Activated CD8-positive, alpha-beta T cell treated with anti-CD3 and anti-CD28 coated beads, Interleukin-2, amount 10 ng/mL, durations not matched to agents 7 days and 5 days (primary cell): ENCODE data around the gene ZNF541. TPM values are rescaled to one million over a fixed set of nuclear protein-coding genes. Genes with fewer than 3 reads are reported as not detected.
A peak's percentile ranks its signal among the peaks of the same experiment; 100 is the strongest.

Source experiments
- ATAC-seq: fragments of 150-1000 bp; cut with Tn5 transposase; one replicate; pipeline ENCODE4 v1.10.0; 2021; ENCODE audit warnings: moderate library complexity
- CTCF ChIA-PET: fragments of 350-600 bp; sonication (Branson Sonifier 250); formaldehyde crosslinking; loops from one replicate; lab custom pipeline; 2021; ENCODE audit warnings: antibody characterized with exemption; lab: Charles Lee
- POLR2A ChIA-PET: fragments of 350-600 bp; sonication (Branson Sonifier 250); formaldehyde crosslinking; loops from one replicate; lab custom pipeline; 2021; ENCODE audit warnings: antibody characterized with exemption; lab: Charles Lee
- DNase-seq: peaks from one replicate; pipeline ENCODE4 v3.0.0-alpha.2; 2020
- H3K27ac Mint-ChIP-seq: one replicate; pipeline ENCODE4 v1.8.0; 2021; ENCODE audit warnings: mild to moderate bottlenecking, mixed read lengths
- H3K27me3 Mint-ChIP-seq: one replicate; pipeline ENCODE4 v1.8.0; 2021; ENCODE audit warnings: low read depth, mixed read lengths
- H3K36me3 Mint-ChIP-seq: one replicate; pipeline ENCODE4 v1.8.0; 2021; ENCODE audit warnings: low read depth, mixed read lengths
- H3K4me1 Mint-ChIP-seq: one replicate; pipeline ENCODE4 v1.8.0; 2021; ENCODE audit warnings: low read depth, mixed read lengths
- H3K4me3 Mint-ChIP-seq: one replicate; pipeline ENCODE4 v1.8.0; 2021; ENCODE audit warnings: mild to moderate bottlenecking, mixed read lengths
- H3K9me3 Mint-ChIP-seq: one replicate; pipeline ENCODE4 v1.8.0; 2022; ENCODE audit warnings: mixed read lengths; ENCODE audit not compliant: insufficient read depth
- total RNA-seq, 2 experiments: library from RNA; stranded (reverse); gene quantifications; one replicate each; pipeline ENCODE4 v1.2.3, GENCODE V29; 2021

Gene ZNF541
- total RNA-seq, 2 experiments from 2014 or later = 0.10 to 0.13 TPM

DNA sequence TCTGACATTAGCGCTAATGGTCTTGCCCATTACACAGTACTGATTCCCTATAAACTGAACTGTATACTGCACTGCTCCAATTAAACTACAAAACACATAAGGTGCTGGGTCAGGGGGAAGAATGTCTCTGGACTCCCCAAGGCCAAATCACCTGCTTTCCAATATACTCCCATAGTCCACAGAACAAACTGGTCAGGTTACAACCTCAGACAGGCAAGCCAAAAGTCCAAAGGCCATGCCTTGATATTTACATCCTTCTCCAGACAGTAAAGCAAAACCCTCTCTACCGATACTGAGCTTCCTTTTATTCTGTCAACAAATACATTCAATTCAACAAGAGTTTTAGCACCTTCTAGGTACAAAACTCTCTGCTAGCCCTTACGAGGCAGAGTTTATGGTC lies 8.9 kb downstream of the ZNF541 start:
- Mint-ChIP-seq H3K9me3 (no peaks in the 10 kb centered on the region), H3K27ac (no peak overlapping the region), H3K4me3 (no peak overlapping the region), H3K36me3 (no peaks in the 10 kb centered on the region), H3K4me1 (peaks cover 10% of the 10 kb centered on the region), H3K27me3 (peaks cover 19% of the 10 kb centered on the region)
- ChIA-PET POLR2A (no interaction called here), CTCF (no interaction called here)
- ATAC-seq (no peak), DNase-seq (no peak)

DNA sequence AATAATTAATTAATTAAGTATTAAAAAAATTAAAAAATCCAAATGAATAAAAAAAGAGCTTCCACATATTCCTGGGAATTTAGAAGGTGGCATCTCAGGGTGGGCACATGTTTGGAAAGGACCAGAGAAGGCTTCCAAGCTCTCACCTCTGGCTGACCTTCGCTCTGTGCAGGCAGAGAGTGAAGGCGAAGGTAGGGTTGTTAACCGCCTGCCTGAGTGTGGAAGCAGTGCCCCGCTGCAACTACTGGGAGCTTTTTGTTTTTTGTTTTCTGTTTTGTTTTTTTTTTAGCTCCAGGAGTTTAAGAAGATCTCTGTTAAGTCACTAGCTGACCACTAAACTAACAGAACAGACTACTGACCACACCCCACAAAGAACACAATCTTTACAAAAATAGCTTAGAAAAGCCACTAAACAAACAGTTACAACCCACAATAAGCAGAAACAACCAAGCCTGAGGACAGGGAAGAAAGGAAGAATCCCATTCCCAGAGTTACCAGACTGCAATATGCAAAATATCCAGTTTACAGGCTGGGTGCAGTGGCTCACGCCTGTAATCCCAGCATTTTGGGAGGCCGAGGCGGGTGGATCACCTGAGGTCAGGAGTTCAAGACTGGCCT lies 11.4 kb downstream of the ZNF541 start:
- no peak for ATAC-seq
- Mint-ChIP-seq H3K9me3 (no peaks in the 10 kb centered on the region), H3K4me1 (peaks cover 10% of the 10 kb centered on the region), H3K4me3 (no peak overlapping the region), H3K27ac (no peak overlapping the region), H3K27me3 (peaks cover 17% of the 10 kb centered on the region), H3K36me3 (no peaks in the 10 kb centered on the region)
- no peak for DNase-seq
- ChIA-PET CTCF (interaction anchor here (0.9 to 1.9 kb wide), 3 partner anchors 14 to 151 kb away, joined by 3 to 6 read pairs (median 6); partner anchors contain the start of gene EHD2), POLR2A (no interaction called here)

DNA sequence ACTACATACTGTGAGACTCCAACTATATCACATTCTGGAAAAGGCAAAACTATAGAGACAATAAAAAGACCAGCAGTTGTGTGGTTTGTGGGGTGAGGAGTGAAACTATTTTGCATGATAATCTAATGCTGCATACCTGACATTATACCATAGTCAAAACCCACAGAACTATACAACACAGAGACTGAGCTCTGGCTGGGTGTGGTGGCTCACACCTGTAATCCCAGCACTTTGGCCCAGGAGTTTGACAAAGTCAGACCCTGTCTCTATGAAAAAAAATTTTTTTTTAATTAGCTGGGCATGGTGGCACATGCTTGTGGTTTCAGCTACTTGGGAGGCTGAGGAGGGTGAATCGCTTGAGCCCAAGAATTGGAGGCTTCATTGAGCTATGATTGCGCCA lies 11.9 kb downstream of the ZNF541 start:
- no peak overlapping the region for H3K27ac Mint-ChIP-seq

DNA sequence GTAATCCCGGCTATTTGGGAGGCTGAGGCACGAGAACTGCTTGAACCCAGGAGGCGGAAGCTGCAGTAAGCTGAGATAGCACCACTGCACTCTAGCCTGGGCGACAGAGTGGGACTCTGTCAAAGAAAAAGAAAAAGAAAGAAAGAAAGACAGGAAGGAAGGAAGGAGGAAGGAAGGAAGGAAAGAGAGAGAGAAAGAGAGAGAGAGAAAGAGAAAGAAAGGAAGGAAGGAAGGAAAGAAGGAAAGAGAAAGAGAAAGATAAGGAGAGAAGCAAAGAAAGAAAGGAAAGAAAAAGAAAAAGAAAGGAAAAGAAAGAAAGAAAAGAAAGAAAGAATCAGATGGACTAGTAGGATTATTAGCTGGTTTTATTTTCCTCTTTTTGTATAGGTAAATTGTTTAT lies 22.8 kb downstream of the ZNF541 start:
- Mint-ChIP-seq H3K36me3 (no peaks in the 10 kb centered on the region), H3K4me1 (no peaks in the 10 kb centered on the region), H3K9me3 (no peaks in the 10 kb centered on the region), H3K4me3 (no peak overlapping the region), H3K27ac (no peak overlapping the region), H3K27me3 (peaks cover 12% of the 10 kb centered on the region)
- ChIA-PET CTCF (interaction anchor here (0.9 to 1.0 kb wide), 2 partner anchors 9 to 15 kb away, joined by 3 read pairs; no protein-coding TSS in a partner anchor), POLR2A (no interaction called here)
- no peak for DNase-seq
- no peak for ATAC-seq

More for the DNA sequence above, 11.9 kb downstream of the ZNF541 start:
- no peak overlapping the region for H3K4me3 Mint-ChIP-seq
- H3K27me3 Mint-ChIP-seq = peaks cover 17% of the 10 kb centered on the region
- peaks cover 10% of the 10 kb centered on the region for H3K4me1 Mint-ChIP-seq
- DNase-seq (no peak), ATAC-seq (no peak)
- H3K36me3 Mint-ChIP-seq = no peaks in the 10 kb centered on the region
- ChIA-PET POLR2A (no interaction called here), CTCF (interaction anchor here (0.9 to 1.9 kb wide), 5 partner anchors 13 to 152 kb away, joined by 3 to 6 read pairs (median 3); partner anchors contain the start of gene EHD2)
- no peaks in the 10 kb centered on the region for H3K9me3 Mint-ChIP-seq

DNA sequence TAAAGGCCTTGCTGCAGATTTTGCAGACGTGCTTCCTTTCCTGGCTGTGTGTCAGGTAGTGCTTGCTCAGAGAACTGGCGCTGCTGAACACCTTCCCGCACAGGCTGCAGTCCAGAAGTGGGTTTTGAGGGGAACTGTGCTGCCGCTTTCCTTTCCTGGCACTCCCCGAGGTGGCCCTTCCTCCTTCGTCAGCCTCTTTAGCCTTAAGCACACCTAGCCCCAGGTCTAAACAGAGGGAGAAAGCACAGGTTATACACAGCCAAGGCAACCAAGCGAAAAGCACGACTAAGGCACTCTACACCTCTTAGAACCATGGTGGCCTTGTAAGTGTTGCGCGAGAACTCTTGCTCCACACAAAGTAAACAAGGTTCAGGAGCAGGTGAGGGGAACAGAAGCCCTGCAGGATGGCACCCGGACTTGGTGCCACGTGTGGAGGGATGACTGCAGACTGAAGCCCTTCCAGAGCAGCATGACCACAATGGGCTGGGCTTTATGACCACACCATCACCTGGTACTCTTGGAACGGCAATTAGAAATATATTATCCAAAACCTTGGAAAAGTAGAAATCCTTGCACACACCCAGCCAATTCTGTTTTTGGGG lies 23.6 kb downstream of the ZNF541 start:
- Mint-ChIP-seq H3K9me3 (no peaks in the 10 kb centered on the region), H3K4me3 (no peak overlapping the region), H3K27ac (no peak overlapping the region), H3K36me3 (no peaks in the 10 kb centered on the region), H3K4me1 (no peaks in the 10 kb centered on the region), H3K27me3 (peaks cover 14% of the 10 kb centered on the region)
- DNase-seq (no peak), ATAC-seq (no peak)
- CTCF ChIA-PET = interaction anchor here (0.9 to 1.0 kb wide), 2 partner anchors 10 to 14 kb away, joined by 3 read pairs; no protein-coding TSS in a partner anchor
- POLR2A ChIA-PET = no interaction called here

DNA sequence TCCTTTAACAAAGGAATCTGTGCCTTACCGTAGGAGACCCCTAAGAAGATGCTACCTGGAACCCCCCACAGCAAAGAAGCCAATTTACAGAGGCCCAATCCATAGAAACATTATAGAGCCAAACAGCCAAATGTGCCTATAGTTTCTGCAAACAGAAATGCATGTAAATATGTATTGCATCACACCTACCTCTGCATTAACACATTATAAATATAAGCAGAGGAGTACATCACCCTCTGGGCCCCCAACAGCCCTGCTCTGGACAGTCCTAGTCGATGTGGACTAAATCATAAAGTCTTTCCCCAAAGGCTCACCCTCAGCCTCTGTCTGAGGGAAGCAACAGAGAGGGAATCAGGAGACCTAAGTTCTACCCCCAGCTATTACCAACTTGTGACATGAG lies 25.7 kb downstream of the ZNF541 start:
- CTCF ChIA-PET = interaction anchor here (1.4 kb wide), 2 partner anchors 14 to 20 kb away, joined by 3 to 6 read pairs; no protein-coding TSS in a partner anchor
- H3K4me1 Mint-ChIP-seq = peaks cover 2% of the 10 kb centered on the region

DNA sequence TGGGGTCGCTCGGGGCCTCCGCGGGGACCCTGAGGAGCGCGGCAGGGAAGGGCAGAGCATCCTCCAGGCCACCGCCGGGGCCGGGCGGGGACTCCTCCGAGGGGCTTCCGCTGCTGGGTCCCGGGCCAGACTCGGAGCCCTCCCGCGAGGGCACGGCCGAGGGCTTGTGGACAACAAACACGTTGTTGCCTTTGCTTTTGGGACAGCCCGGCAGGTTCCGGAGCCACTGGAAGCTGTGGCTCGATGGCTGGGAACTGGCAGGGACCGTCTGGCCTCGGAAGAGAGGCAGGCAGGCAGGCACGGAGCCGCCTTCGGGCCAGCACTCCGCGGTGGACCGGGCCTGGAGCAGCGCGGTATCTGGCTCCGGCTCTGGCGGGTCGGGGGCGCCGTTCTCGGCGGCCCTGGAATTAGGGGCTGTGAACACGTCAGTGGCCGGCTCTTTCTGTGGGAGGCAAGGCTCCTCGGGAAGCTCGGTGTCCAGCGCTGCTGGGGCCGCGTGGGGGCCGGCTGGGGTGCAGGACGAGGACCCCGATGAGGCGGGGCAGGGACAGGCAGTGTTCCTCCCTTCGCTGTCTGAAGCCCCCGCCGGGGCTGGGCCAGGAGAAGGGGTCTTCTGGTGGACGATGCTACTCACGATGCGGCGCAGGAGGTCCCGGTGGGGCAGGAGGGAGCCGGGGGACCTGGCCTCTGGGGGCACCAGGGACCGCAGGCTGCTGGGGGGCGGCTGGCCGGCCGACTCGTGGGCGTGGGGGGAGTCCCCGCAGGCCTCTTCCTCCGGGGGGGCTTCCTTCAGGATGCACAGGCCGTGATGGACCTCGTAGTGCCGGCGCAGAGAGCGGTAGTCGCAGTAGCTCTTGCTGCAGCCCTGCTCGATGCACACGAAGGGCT lies 27.6 kb downstream of the ZNF541 start:
- no peak for DNase-seq
- Mint-ChIP-seq H3K36me3 (no peaks in the 10 kb centered on the region), H3K4me1 (peaks cover 16% of the 10 kb centered on the region), H3K27ac (no peak overlapping the region), H3K27me3 (peaks cover 17% of the 10 kb centered on the region), H3K4me3 (no peak overlapping the region), H3K9me3 (no peaks in the 10 kb centered on the region)
- CTCF ChIA-PET = no interaction called here
- ATAC-seq = no peak
- POLR2A ChIA-PET = interaction anchor here (0.5 kb wide), 1 partner anchor 10 kb away, joined by 3 read pairs; no protein-coding TSS in a partner anchor

More for the DNA sequence above, 25.7 kb downstream of the ZNF541 start:
- Mint-ChIP-seq H3K27ac (no peak overlapping the region), H3K27me3 (peaks cover 17% of the 10 kb centered on the region), H3K9me3 (no peaks in the 10 kb centered on the region), H3K4me3 (no peak overlapping the region), H3K36me3 (no peaks in the 10 kb centered on the region)
- ATAC-seq = no peak
- DNase-seq = no peak
- POLR2A ChIA-PET = no interaction called here

DNA sequence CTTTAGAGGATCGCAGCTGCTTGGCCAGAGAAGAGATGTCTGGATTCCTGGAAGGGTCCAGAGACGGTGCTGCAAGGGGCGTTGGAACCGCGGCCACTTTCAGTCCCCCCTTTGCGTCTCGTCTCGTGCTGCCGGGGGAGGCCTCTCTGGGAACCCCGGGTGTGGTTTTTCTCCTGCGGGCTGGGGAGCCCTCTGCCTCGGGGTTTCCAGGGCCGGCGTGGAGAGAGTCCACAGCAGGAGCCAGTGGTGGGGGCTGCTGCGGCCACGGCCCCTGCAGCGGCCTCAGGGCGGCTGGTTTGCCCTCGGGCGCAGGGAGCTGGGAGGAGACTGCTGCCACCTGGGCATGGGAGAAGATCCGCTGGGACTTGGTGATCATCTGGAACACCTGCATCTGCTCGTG lies 28.5 kb downstream of the ZNF541 start:
- no peaks in the 10 kb centered on the region for H3K36me3 Mint-ChIP-seq
- H3K9me3 Mint-ChIP-seq = no peaks in the 10 kb centered on the region
- peaks cover 17% of the 10 kb centered on the region for H3K27me3 Mint-ChIP-seq
- H3K4me3 Mint-ChIP-seq = no peak overlapping the region
- POLR2A ChIA-PET = interaction anchor here (0.5 kb wide), 1 partner anchor 10 kb away, joined by 3 read pairs; no protein-coding TSS in a partner anchor
- DNase-seq (no peak), ATAC-seq (no peak)
- peaks cover 24% of the 10 kb centered on the region for H3K4me1 Mint-ChIP-seq
- CTCF ChIA-PET = interaction anchor here (1.3 kb wide), 1 partner anchor 28 kb away, joined by 3 read pairs; no protein-coding TSS in a partner anchor
- no peak overlapping the region for H3K27ac Mint-ChIP-seq

DNA sequence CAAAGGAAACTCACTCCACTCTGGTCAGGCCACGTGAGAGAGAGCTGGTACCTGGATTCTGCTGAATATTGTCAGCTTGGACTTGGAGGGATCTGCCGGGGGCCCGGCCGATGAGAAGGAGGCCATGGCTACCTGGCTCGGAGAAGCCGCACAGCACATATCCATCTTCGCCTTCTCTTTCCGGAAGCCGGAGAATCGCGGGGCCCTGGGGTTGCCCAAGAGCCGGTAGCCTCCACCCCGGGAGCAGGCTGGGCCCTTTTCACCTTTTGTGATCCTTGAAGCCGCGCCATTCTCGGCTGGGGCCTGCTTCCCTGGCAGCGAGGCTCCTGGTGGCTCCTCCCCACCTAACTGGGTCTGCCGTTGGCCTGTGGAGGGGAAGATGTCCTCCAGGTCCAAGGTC lies 28.9 kb downstream of the ZNF541 start:
- DNase-seq = no peak
- ATAC-seq = no peak
- Mint-ChIP-seq H3K27ac (no peak overlapping the region), H3K9me3 (no peaks in the 10 kb centered on the region), H3K4me1 (peaks cover 24% of the 10 kb centered on the region), H3K36me3 (no peaks in the 10 kb centered on the region), H3K4me3 (no peak overlapping the region), H3K27me3 (peaks cover 17% of the 10 kb centered on the region)
- POLR2A ChIA-PET = no interaction called here
- CTCF ChIA-PET = interaction anchor here (1.3 kb wide), 1 partner anchor 28 kb away, joined by 3 read pairs; no protein-coding TSS in a partner anchor

DNA sequence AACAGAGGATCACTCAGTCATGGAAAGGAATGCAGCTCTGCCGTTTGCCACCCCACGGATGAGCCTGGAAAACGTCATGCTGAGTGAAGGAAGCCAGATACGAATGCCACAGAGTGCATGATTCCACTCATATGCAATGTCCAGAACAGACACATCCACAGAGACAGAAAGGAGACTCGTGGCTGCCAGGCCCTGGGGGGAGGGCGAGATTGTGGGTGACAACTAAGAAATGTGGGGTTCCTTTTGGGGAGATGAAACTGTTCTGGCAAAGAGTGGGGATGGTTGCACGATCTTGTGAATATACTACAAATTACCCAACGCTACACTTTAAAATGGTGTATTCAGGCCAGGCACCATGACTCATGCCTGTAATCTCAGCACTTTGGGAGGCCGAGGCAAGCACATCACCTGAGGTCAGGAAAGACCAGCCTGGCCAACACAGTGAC lies 30.9 kb downstream of the ZNF541 start:
- no peak overlapping the region for H3K4me3 Mint-ChIP-seq

DNA sequence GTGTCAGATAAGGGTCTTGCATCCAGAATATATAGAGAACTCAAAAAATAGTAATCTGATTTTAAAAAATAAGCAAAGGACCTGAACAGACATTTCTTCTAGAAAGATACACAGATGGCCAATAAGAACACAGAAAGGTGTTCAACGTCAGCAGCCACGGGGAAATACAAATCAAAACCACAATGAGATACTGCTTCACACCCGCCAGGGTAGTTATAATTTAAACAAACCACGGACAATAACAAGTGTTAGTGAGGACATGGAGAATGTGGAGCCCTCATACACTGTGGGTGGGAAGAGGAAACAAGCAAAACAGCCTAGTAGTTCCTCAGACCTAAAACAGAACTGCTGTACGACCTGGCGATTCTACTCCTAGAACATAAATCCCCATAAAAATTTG lies 31.4 kb downstream of the ZNF541 start:
- peak; percentile 70 for ATAC-seq
- peak; percentile 51 for DNase-seq
- H3K36me3 Mint-ChIP-seq = no peaks in the 10 kb centered on the region
- H3K4me3 Mint-ChIP-seq = no peak overlapping the region
- ChIA-PET CTCF (no interaction called here), POLR2A (no interaction called here)
- H3K9me3 Mint-ChIP-seq = no peaks in the 10 kb centered on the region
- H3K27me3 Mint-ChIP-seq = peaks cover 9% of the 10 kb centered on the region
- peak overlapping the region; percentile 62 for H3K27ac Mint-ChIP-seq
- peaks cover 24% of the 10 kb centered on the region for H3K4me1 Mint-ChIP-seq

More for the DNA sequence above, 30.9 kb downstream of the ZNF541 start:
- ATAC-seq (no peak), DNase-seq (no peak)
- ChIA-PET POLR2A (no interaction called here), CTCF (no interaction called here)
- Mint-ChIP-seq H3K4me1 (peaks cover 24% of the 10 kb centered on the region), H3K9me3 (no peaks in the 10 kb centered on the region), H3K27ac (peak overlapping the region; percentile 62), H3K36me3 (no peaks in the 10 kb centered on the region), H3K27me3 (peaks cover 9% of the 10 kb centered on the region)
